TTC549 (cell line): ENCODE data around the gene RBM19.
"Not testable (repeated sequence)": the region's sequence is repeated elsewhere in the genome, so short reads cannot be mapped to it uniquely, and the experiment has no call there.

ENCODE experiments used
- FAIRE-seq: peaks from 2 replicates; lab custom pipeline; 2012; peaks lifted over from hg19 to GRCh38; lab: Jason Lieb, UNC

The RBM19 gene

GRCh38 chr12:113831016-113831415 is 135.1 kb downstream of the RBM19 start:
- FAIRE-seq: no peak

- no peak for FAIRE-seq
These were observed 136.9 kb downstream of the RBM19 start for GRCh38 chr12:113829212-113829611.

GRCh38 chr12:113827539-113828114 is 138.5 kb downstream of the RBM19 start:
- FAIRE-seq: no peak

GRCh38 chr12:113826805-113827538 is 139.2 kb downstream of the RBM19 start:
- no peak for FAIRE-seq

- no peak for FAIRE-seq
These were observed 140.4 kb downstream of the RBM19 start for GRCh38 chr12:113825705-113826104.

GRCh38 chr12:113823816-113824215 is 142.3 kb downstream of the RBM19 start:
- no peak for FAIRE-seq

- no peak for FAIRE-seq
These were observed 143.1 kb downstream of the RBM19 start for GRCh38 chr12:113823016-113823415.

- no peak for FAIRE-seq
These were observed 145.3 kb downstream of the RBM19 start for GRCh38 chr12:113820842-113821241.

- no peak for FAIRE-seq
These were observed 145.8 kb downstream of the RBM19 start for GRCh38 chr12:113820309-113820708.

- FAIRE-seq: no peak
These were observed 146.6 kb downstream of the RBM19 start for GRCh38 chr12:113819495-113819894.

- FAIRE-seq: no peak
These were observed 147.3 kb downstream of the RBM19 start for GRCh38 chr12:113818833-113819232.

GRCh38 chr12:113818283-113818682 is 147.8 kb downstream of the RBM19 start:
- FAIRE-seq: no peak

- no peak for FAIRE-seq
These were observed 149.3 kb downstream of the RBM19 start for GRCh38 chr12:113816866-113817265.

GRCh38 chr12:113815031-113815430 is 151.1 kb downstream of the RBM19 start:
- FAIRE-seq: no peak

- no peak for FAIRE-seq
These were observed 152.9 kb downstream of the RBM19 start for GRCh38 chr12:113813229-113813541.

GRCh38 chr12:113812411-113813228 is 153.5 kb downstream of the RBM19 start:
- FAIRE-seq: no peak

- FAIRE-seq: not testable (repeated sequence)
These were observed 156.5 kb downstream of the RBM19 start for GRCh38 chr12:113809462-113810220.

GRCh38 chr12:113808095-113808951 is 157.8 kb downstream of the RBM19 start:
- FAIRE-seq: no peak

GRCh38 chr12:113805673-113806072 is 160.5 kb downstream of the RBM19 start:
- no peak for FAIRE-seq

GRCh38 chr12:113804961-113805600 is 161.0 kb downstream of the RBM19 start:
- no peak for FAIRE-seq

- no peak for FAIRE-seq
These were observed 162.4 kb downstream of the RBM19 start for GRCh38 chr12:113803759-113804140.
